GM18498 (cell line): ENCODE results near the gene CRYBG2.
"Not testable (repeated sequence)": the region's sequence is repeated elsewhere in the genome, so short reads cannot be mapped to it uniquely, and the experiment has no call there.

Experiments used
- ATAC-seq: cut with Tn5 transposase; IDR thresholded peaks from one replicate; pipeline ENCODE4 v1.9.1; 2021; ENCODE audit warnings: mild to moderate bottlenecking, moderate library complexity; ENCODE audit not compliant: unreplicated experiment

Gene CRYBG2

GRCh38 chr1:26296340-26297056, 57.4 kb downstream of the CRYBG2 start:
- ATAC-seq, result no peak

- no peak for ATAC-seq
Measured at GRCh38 chr1:26295194-26296138, 58.5 kb downstream of the CRYBG2 start.

- no peak for ATAC-seq
Measured at GRCh38 chr1:26293911-26294463, 59.9 kb downstream of the CRYBG2 start.

GRCh38 chr1:26292735-26293134, 61.2 kb downstream of the CRYBG2 start:
- ATAC-seq, result not testable (repeated sequence)

GRCh38 chr1:26291939-26292338, 62.0 kb downstream of the CRYBG2 start:
- ATAC-seq, result no peak

GRCh38 chr1:26291433-26291832, 62.5 kb downstream of the CRYBG2 start:
- no peak for ATAC-seq

- ATAC-seq, result no peak
Measured at GRCh38 chr1:26290882-26291261, 63.1 kb downstream of the CRYBG2 start.

- peak; percentile 4 for ATAC-seq
Measured at GRCh38 chr1:26290122-26290881, 63.6 kb downstream of the CRYBG2 start.

- peak; percentile 42 for ATAC-seq
Measured at GRCh38 chr1:26289158-26290059, 64.5 kb downstream of the CRYBG2 start.

GRCh38 chr1:26288311-26288941, 65.5 kb downstream of the CRYBG2 start:
- ATAC-seq, result no peak

- ATAC-seq, result no peak
Measured at GRCh38 chr1:26287811-26288210, 66.1 kb downstream of the CRYBG2 start.

- peak; percentile 36 for ATAC-seq
Measured at GRCh38 chr1:26287033-26287711, 66.8 kb downstream of the CRYBG2 start.

- no peak for ATAC-seq
Measured at GRCh38 chr1:26286064-26286416, 67.9 kb downstream of the CRYBG2 start.

GRCh38 chr1:26285366-26286063, 68.4 kb downstream of the CRYBG2 start:
- no peak for ATAC-seq

GRCh38 chr1:26284597-26285347, 69.2 kb downstream of the CRYBG2 start:
- no peak for ATAC-seq

- no peak for ATAC-seq
Measured at GRCh38 chr1:26283871-26284596, 69.9 kb downstream of the CRYBG2 start.

- no peak for ATAC-seq
Measured at GRCh38 chr1:26283279-26283853, 70.6 kb downstream of the CRYBG2 start.
